Activated CD4-positive, alpha-beta T cell treated with anti-CD3 and anti-CD28 coated beads, Interleukin-2, amount 50 U/mL, for 48 hours (primary cell): ENCODE data around the gene GRIFIN.
A peak's percentile ranks its signal among the peaks of the same experiment; 100 is the strongest.
"Not testable (repeated sequence)": the region's sequence is repeated elsewhere in the genome, so short reads cannot be mapped to it uniquely, and the experiment has no call there.

Experiments
- DNase-seq, 2 experiments: peaks; one replicate each; pipeline ENCODE4 v3.0.0-alpha.2; 2020

GRIFIN gene

DNA sequence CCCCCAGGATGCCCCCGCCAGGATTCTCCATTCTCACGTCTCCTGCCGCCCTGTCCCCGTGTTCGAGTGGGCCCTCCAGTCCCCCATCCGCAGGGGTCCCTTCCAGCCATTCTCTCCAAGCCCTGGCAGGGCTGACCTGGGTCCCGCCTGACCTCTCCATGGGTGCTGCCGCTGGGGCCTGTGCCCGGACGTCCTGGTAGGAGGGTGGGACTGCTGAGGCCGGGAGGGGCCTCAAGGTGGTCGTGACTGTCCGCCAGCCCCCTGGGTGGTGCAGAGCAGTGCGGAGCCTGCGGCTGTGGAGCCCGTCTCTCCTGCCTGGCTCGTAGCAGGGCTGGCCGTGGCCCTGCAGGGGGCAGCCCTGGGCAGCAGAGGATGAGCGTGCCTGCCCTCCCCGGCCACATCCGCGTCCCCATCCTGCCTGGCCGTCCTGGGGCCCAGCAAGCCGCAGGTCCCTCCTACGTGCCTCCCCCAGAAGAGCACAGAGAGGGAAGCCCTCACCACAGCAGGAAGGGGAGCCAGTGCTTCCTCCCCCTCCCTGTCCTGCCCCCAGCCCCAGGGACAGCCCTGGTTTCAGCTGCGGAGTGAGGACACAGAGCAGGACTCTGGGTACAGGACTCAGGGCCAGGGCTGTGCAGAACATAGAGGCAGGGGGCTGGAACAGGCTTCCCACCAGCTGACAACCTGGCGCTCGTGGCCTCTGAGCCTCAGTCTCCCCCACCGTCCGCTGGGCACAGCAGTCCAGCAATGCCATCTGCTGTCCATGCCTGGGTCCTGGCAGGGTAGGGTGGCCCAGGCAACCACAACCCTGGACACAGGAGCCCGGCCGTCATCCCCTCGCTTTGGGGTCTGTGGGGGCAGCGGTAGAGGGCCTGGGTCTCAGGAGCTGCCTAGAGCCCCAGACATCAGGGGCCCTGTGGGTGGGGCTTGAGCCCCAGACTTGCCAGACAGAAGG, 1.5 kb upstream of the GRIFIN start:
- DNase-seq, result peak; percentile 61 to 72

- DNase-seq, result no peak
These were observed 713 bp upstream of the GRIFIN start for GRCh38 chr7:2476776-2477446.

DNA sequence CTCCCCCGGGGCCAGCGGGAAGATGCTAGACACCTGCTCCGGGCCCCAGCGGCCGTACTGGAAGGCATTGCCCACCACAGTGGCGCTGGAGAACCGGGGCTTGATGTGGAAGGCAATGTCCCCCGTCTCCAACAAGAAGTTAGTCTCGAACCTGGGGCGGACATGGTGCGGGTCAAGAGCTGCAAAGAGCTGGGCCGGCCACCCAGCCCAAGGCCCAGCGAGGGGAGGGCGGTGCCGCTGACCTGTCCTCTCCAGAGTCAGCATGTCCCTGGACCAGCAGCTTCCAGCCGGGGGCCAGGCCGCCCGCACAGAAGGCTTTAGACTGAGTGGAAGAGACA, 551 bp downstream of the GRIFIN start:
- DNase-seq, result no peak

DNA sequence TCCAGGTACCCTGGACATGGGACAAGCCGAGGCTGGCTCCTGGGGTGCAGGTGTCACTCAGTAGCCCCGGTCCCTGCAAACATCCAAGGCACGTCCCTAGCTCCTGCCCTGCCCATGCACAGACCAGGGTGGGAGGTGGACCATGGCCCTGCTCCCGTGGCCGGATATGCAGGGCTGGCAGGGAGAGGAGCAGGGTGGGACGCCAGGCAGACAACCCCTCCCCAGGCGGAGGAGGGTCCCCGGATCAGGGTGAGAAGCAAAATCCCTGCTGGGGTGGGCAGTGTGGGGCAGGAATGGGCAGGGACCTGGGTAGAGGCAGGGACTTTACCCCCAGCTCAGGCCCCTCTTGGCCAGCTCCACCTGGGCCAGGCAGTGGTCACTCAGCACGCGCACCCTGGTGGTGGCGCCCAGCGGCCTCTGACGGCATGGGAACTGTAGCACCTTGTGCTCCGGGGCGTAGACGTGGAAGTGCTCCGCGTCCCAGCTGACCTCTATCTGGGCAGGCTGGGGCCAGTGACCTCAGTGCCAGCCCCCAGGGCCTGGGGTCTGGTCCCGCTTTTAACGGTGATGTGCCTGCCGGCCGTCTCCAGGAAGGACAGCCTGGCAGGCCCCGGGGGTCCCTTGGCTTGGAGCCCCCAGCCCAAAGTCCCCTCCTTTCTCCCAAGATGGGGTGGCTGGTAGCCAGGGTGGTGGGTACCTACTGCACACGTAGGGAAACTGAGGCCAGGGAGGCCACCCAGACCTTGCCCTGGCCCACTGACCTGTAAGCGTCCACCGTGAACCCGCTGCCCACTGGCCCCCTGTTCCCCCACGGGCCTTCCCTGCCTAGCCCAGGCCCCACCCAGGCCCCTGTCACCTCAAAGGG, 1.2 kb downstream of the GRIFIN start:
- DNase-seq, result no peak

DNA sequence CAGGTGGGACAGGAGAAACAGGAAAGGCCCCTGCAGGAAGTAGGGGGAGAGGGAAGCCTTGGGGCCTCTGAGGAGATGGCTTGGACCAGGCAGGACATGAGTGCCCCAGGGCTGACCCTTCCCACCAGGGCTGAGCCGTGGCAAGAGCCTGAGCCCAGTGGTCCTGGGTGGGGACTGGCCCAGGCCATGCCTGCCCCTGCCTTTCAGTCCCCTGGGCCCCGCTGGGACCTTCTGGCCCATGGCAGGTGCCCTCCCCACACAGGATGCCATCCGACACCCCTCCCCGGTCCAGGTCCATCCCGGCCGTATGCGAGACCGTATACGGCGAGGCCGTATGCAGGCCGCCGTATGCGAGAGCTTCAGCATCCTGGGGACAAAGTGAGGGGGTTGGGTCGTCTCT, 2.0 kb downstream of the GRIFIN start:
- no peak for DNase-seq

GRCh38 chr7:2473496-2474180, 2.6 kb downstream of the GRIFIN start:
- no peak for DNase-seq

DNA sequence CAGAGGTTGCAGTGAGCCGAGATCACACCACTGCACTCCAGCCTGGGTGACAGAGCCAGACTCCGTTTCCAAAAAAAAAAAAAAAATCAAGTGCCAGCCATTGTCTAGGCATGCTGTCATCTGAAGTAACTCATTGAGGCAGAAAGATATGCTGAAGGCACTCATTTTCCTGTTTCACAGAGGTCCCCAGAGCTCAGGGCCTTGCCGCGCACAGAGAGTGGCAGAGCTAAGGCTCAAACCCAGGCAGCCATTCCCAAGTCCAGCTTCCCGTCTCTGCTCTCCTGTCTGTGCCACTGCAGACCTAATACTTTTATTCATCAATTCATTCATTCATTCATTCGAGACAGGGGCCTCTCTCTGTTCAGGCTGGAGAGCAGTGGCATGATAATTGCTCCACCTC, 3.5 kb downstream of the GRIFIN start:
- DNase-seq, result no peak

DNA sequence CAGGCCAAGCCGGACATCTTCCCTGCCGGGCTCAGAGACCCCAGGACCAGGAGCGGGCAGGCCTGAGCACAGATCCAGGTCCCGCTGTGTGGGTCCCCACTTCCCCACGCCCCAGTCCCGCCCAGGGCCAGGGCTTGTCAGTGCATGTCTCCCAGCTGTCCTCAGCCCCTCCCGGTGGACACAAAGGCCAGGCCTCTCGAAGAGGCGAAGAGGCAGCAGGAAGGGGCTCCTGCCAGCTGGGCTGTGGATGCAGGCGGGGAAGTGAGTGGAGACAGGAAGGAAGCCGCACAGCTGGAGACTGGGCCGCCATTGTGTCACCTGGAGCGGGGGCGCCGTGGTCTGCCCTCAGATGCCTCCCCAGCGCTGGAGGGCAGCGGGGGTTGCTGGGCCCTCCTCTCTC, 4.8 kb downstream of the GRIFIN start:
- no peak for DNase-seq

DNA sequence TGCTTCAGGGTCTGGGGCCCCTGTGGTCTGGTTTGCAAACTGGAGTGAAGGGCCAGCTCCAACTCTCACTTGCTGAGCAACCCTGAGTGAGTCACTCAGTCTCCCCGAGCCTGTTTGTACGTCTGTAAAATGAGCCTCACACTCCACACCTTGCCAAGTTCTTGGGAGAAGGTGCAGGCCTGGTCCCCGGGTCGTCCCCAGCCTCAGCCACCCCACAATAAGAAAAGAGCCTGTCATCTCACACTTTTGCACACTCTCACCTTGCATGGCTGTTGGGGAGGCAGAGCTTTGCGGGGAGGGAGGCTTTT, 5.2 kb downstream of the GRIFIN start:
- DNase-seq, result no peak

DNA sequence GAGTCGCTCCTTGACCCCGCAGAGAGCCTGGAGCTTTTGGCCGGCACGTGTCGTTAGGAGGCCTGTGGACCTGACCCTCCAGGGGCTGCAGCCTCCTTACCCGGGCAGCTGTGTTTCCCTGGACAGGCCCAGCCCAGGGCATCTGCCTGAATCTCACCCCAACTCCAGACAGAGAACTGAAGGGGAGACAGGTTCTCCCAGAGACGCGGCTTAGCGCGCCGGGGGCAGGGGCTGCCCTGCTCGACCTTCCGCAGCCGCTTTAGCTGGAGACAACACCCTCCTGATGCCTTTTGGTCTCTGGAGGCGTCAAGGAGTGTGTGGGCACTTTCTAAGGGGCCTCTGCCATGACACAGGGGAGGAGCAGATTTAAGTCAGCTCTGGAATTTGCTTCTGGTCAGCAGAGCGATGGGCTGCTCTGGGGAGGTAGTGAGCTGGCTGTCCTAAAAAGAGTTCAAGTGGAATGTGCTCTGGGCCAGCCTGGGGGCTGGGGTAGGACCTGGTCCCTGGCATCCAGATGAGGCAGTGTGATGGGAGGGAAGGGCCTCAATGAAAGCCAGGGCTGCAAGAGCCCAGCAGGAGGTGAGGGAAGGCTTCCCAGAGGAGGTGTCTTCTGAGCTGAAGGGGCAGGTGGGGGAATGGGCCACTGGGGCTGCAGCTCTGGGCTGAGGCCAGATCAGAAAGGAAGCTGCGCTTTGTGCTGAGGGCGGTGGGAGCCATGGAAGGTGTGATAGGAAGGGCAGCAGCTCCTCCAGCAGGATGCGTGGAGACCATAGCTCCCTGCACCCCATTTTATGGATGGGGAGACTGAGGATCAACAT, 5.8 kb downstream of the GRIFIN start:
- DNase-seq, result no peak

DNA sequence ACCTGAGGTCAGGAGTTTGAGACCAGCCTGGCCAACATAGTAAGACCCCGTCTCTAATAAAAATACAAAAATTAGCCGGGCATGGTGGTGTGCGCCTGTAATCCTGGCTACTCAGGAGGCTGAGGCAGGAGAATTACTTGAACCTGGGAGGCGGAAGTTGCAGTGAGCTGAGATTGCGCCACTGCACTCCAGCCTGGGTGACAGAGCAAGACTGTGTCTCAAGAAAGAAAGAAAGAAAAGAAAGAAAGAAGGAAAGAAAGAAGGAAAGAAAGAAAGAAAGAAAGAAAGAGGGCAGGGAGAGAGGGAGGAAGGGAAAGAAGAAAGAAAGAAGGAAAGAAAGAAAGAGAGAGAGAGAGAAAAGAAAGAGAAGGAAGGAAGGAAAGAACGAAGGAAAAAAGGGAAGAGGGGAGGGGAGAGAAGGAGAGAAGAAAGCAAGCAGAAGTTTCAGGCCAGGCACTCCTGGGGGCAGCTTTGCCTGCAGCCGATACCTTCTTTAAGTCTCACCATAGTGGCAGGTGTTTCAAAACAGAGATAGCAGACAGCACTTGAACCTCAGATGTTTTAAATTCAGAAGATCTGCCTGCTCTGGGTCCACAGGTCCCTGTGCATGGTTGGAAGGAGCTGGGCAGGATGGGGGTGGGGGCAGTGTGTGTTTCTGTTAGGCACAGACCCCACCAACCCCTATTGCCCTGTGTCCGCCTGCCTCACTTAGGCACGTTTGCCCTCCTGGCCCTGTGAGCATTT, 6.6 kb downstream of the GRIFIN start:
- not testable (repeated sequence) for DNase-seq

- DNase-seq, result no peak
These were observed 8.0 kb downstream of the GRIFIN start for GRCh38 chr7:2468227-2468626.

- no peak for DNase-seq
These were observed 9.5 kb downstream of the GRIFIN start for GRCh38 chr7:2466675-2467074.

- DNase-seq, result no peak
These were observed 10.3 kb downstream of the GRIFIN start for GRCh38 chr7:2465928-2466327.

- no peak for DNase-seq
These were observed 13.5 kb downstream of the GRIFIN start for GRCh38 chr7:2462731-2463130.

DNA sequence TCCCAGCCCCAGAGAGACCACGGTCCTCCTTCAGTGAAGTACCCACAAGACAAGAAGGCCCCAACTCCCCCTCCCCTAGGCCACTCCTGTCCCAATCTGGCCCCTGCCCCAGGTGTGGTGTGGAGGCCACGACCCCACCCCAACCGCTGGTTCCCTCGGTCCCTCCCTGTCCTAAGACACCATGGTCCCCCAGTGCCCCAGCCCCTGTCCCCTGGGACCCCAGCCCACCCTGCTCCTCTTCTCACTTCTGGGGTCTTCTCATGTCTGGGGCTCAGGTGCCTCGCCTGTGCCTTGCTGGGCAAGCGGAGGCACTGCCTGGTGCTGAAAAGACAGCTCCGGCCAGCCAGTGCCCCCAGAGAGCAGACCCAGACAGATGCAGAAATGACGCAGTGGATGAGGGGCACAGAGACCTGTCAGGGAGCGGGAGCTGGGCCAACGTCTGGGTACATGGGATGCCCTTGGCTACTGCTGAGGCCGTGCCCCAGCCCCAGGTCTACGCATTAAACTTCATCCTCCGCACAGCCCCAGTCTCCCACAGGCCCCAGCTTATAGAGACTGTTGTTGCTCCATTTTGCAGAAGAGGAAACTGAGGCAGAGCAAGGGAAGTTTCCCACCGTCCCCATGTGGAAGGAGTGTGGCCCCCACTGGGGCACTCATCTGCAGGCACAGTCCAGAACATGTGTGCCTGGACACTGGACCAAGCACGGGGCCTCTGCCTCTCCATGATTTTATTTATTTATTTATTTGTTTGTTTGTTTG, 14.8 kb downstream of the GRIFIN start:
- DNase-seq, result no peak

DNA sequence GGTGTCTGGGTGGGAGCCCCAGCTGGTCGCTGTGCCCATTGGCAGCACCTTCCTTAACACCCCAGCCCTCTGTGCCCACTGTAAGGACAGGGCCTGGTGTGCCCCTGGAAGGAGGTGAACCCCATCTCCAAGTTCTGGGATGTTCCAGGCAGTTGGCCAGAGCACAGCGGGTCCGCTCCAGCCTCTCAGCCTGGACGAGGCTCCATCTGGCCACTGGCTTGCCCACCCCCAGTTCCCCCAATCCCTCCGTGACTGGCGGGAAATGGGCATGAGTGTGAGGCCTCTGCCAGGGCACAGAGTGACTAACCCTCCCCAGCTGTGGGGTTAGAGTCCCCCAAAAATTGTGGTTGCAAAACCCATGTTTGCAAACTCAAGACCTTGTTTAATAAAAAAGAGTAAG, 15.6 kb downstream of the GRIFIN start:
- no peak for DNase-seq

- DNase-seq, result no peak
These were observed 16.0 kb downstream of the GRIFIN start for GRCh38 chr7:2460188-2460587.

DNA sequence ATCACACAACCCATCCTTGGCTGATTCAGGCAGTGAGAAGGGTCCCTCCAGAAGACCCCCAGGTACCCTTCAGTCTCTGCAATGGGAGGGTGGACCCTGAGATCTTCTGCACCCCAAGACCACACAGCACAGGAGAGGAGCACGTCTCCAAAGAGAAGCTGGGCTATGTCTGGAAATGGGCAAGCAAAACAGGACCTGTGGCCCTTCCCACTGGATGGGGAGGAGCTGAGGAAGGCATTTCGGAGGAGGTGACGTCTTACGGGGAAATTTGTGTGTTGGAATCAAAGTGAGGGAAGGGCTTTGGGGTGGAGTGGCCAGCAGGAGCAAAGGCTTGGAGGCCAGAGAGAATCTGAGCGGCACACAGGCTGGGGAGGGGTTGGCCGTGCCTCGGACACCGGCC, 16.5 kb downstream of the GRIFIN start:
- no peak for DNase-seq

DNA sequence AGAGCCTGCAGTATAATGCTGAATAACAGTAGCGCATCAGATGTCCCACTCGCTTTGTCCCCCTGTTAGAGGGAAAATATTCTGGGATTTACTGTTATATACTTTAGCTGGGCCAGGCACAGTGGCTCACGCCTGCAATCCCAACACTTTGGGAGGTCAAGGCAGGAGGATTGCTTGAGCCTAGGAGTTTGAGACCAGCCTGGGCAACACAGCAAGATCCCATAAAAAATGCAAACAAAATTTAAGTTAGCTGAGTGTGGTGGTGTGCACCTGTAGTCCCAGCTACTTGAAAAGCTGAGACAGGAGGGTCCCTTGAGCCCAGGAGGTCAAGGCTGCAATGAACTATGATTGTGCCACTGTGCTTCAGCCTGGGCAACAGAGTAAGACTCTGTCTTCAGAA, 22.3 kb downstream of the GRIFIN start:
- not testable (repeated sequence) for DNase-seq
